GM10847 (cell line): ENCODE measurements around the gene ZNF613.

Experiments used
- POLR2A ChIP-seq: IDR thresholded peaks from 2 replicates; pipeline ENCODE4 v1.6.1; 2011; ENCODE audit not compliant: insufficient read length; ENCODE audit errors: extremely low read depth

Gene ZNF613

DNA sequence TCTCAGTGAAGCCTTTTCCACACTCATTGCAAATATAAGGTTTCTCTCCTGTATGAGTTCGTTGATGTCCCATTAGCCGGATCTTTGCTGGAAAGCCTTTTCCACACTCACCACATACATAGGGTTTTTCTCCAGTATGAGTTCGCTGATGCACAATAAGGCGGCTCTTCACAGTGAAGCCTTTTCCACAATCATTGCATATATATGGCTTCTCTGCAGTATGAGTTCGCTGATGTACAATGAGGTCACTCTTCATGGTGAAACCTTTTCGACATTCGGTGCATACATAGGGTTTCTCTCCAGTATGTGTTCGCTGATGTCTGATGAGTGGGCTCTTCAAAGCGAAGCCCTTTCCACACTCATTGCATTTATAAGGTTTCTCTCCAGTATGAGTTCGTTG, 66.2 kb downstream of the ZNF613 start:
- TF ChIP-seq POLR2A: no peak

- no peak for TF ChIP-seq POLR2A
These were observed 66.9 kb downstream of the ZNF613 start for GRCh38 chr19:51994048-51994644.
